Activated CD4-positive, alpha-beta T cell treated with anti-CD3 and anti-CD28 coated beads for 24 hours (primary cell): ENCODE measurements around the gene PSD.
A peak's percentile ranks its signal among the peaks of the same experiment; 100 is the strongest.

Experiments
- DNase-seq, 2 donors: peaks; one replicate each; pipeline ENCODE4 v3.0.0-alpha.2; 2020; ENCODE audit warnings: low read depth in 2 of 2

The PSD gene

GRCh38 chr10:102444851-102445250, 26.3 kb upstream of the PSD start:
- DNase-seq: no peak

- no peak for DNase-seq
Measured at GRCh38 chr10:102438374-102438773, 19.8 kb upstream of the PSD start.

GRCh38 chr10:102437515-102437914, 18.9 kb upstream of the PSD start:
- no peak for DNase-seq

- no peak for DNase-seq
Measured at GRCh38 chr10:102436312-102436711, 17.7 kb upstream of the PSD start.

- DNase-seq: no peak
Measured at GRCh38 chr10:102435529-102436233, 17.1 kb upstream of the PSD start.

- DNase-seq: no peak
Measured at GRCh38 chr10:102435133-102435497, 16.5 kb upstream of the PSD start.

- DNase-seq: no peak
Measured at GRCh38 chr10:102434394-102435132, 16.0 kb upstream of the PSD start.

- no peak for DNase-seq
Measured at GRCh38 chr10:102433619-102434046, 15.0 kb upstream of the PSD start.

- DNase-seq: peak; percentile 98 to 99
Measured at GRCh38 chr10:102432162-102432950, 13.8 kb upstream of the PSD start, which contains the start of gene CUEDC2. CUEDC2 (minus strand) TSS chr10:102432574; CDS start chr10:102425188, 7,386 bp downstream.

- no peak for DNase-seq
Measured at GRCh38 chr10:102431452-102432124, 13.0 kb upstream of the PSD start.

- no peak for DNase-seq
Measured at GRCh38 chr10:102429468-102429867, 10.9 kb upstream of the PSD start.

GRCh38 chr10:102426803-102427287, 8.3 kb upstream of the PSD start:
- no peak for DNase-seq

GRCh38 chr10:102425444-102425843, 6.9 kb upstream of the PSD start:
- no peak for DNase-seq

- no peak for DNase-seq
Measured at GRCh38 chr10:102424916-102425315, 6.3 kb upstream of the PSD start.

GRCh38 chr10:102424145-102424544, 5.6 kb upstream of the PSD start:
- no peak for DNase-seq

- no peak for DNase-seq
Measured at GRCh38 chr10:102423372-102423968, 4.9 kb upstream of the PSD start.

GRCh38 chr10:102422545-102423129, 4.1 kb upstream of the PSD start:
- peak in 1 of 2 donors; percentile 58 for DNase-seq

GRCh38 chr10:102421757-102422512, 3.4 kb upstream of the PSD start:
- DNase-seq: no peak

GRCh38 chr10:102421507-102421756, 2.8 kb upstream of the PSD start:
- DNase-seq: no peak

- DNase-seq: peak; percentile 94 to 96
Measured at GRCh38 chr10:102420714-102421506, 2.3 kb upstream of the PSD start, which contains the start of gene FBXL15. FBXL15 (plus strand) TSS chr10:102420836; CDS start chr10:102421130, 294 bp downstream.
